ENCODE results near the gene CFAP100.

GRCh38 chr3:126447456-126448106 is 52.9 kb downstream of the CFAP100 start:
- TF ChIP-seq CTCF (IDR thresholded peaks at IDR 0.05) (no peak), POLR2A (IDR thresholded peaks at IDR 0.05) (no peak), EP300 (IDR thresholded peaks at IDR 0.05) (no peak)

All from tibial nerve (tissue), 4 donors.